GM12875 (cell line): ENCODE results near the gene SCN3A.

Experiments
- H3K4me3 ChIP-seq: one replicate; pipeline ENCODE4 v1.5.1; 2011; ENCODE audit warnings: low read depth, low read length, control low read depth
- TF ChIP-seq, protein P1 (sequence below): IDR thresholded peaks from 2 replicates; pipeline ENCODE4 v1.5.1; 2011; ENCODE audit warnings: low read depth, mild to moderate bottlenecking, control low read depth, inconsistent platforms, low read length, moderate library complexity, borderline replicate concordance; ENCODE audit not compliant: insufficient read depth

The SCN3A gene

DNA sequence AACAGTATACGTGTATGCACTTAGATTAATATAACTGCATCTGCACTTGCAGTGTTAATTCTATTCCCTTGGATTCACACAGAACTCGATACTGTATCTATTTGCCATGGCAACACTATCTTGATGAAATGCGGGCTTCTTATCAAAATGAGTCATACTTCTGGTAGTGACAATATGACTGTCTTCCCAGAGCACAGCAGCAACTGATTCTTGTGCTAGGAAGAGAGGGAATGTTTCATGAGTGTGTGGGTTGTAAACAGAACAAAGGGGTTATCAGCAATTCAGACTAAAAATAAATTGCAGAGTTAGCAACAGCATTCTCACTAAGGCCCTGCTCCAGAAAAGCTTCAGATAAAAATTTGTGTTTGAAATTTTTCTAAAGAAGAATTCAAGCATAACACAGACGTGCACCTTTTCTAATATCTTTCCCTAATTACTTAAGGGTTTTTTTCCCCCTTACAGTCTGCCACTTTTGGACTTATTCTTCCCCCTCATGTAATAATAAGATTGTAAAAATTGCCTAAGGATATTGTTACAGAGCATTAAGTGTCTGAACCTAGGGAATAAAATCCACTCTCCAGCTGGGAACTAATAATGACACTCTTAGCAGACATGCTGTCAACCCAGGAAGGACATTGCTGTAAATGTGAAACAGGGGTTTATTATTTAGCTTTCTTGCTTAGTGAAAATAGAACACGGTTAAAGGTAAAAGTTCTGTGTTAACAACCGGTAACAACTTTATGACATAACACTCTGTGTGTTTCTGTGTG is 148.6 kb downstream of the SCN3A start:
- TF ChIP-seq, protein P1, sequence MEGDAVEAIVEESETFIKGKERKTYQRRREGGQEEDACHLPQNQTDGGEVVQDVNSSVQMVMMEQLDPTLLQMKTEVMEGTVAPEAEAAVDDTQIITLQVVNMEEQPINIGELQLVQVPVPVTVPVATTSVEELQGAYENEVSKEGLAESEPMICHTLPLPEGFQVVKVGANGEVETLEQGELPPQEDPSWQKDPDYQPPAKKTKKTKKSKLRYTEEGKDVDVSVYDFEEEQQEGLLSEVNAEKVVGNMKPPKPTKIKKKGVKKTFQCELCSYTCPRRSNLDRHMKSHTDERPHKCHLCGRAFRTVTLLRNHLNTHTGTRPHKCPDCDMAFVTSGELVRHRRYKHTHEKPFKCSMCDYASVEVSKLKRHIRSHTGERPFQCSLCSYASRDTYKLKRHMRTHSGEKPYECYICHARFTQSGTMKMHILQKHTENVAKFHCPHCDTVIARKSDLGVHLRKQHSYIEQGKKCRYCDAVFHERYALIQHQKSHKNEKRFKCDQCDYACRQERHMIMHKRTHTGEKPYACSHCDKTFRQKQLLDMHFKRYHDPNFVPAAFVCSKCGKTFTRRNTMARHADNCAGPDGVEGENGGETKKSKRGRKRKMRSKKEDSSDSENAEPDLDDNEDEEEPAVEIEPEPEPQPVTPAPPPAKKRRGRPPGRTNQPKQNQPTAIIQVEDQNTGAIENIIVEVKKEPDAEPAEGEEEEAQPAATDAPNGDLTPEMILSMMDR, result no peak
- H3K4me3 ChIP-seq, result no peak overlapping the region

DNA sequence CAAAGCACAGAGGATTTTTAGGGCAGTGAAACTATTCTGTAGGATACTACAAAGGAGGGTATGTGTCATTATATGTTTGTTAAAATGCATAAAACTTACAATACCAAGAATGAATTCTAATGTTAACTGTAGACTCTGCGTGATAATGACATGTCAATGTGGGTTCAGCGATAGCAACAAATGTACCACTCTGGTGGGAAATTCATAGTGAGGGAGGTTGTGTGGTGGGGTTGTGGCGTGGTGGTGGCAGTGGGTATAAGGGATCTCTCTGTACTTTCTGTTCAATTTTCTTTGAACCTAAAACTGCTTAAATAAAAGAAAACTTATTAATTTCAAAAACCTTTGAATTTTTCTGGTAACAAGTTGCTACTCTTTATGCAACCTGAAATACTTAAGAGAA is 149.2 kb downstream of the SCN3A start:
- no peak overlapping the region for H3K4me3 ChIP-seq
- TF ChIP-seq, protein P1, result no peak

DNA sequence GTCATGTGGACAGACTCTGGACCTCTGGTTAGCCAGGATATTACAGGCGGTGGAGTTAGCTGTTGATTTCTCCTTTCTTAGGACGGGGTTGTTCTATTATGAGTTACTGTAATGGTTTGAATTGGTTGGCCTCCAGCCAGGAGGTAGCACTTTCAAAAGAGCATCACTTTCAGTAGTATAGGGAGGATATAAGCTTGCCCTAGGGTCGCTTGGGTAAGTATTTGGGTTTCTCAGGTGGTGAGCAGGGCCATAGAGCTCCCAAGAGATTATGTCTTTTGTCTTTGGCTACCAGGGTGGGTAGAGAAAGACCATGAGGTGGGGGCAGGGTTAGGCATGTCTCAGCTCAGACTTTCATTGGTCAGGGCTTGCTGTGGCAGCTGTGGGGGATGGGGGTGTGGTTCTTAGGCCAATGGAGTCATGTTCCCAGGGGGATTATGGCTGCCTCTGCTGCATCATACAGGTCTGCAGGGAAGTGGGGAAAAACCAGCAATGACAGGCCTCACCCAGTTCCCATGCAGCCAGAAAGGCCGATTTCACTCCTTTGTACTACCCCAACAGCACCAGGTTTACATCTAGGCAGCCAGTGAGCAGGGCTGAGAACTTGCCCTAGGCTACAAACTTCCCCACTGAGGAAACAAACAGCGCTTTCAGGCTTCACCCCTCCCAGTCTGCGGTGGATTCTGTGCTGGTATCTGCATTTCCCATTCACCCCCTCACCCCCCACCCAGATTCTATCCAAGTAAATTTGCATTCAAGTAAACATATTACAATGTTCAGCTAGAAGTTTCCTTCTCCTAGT is 159.1 kb downstream of the SCN3A start:
- no peak overlapping the region for H3K4me3 ChIP-seq
- TF ChIP-seq, protein P1, result no peak
